T-helper 17 cell (primary cell): ENCODE data around the gene SUSD6. TPM values are rescaled to one million over a fixed set of nuclear protein-coding genes. Genes with fewer than 3 reads are reported as not detected.

Experiments used
- ATAC-seq: fragments of 150-1000 bp; cut with Tn5 transposase; 2 replicates; pipeline ENCODE4 v1.10.0; 2021; ENCODE audit warnings: mild to moderate bottlenecking, moderate library complexity
- DNase-seq, 3 donors: peaks; one replicate each; pipeline versions ENCODE4 v3.0.0 to v3.0.0-alpha.2; 2020 to 2021
- H3K9me3 ChIP-seq: one replicate; pipeline ENCODE4 v1.7.0; 2013; ENCODE audit warnings: low read length, mild to moderate bottlenecking; ENCODE audit not compliant: control insufficient read depth, poor library complexity, severe bottlenecking
- H3K27ac Mint-ChIP-seq: one replicate; pipeline ENCODE4 v1.8.0; 2022; ENCODE audit warnings: mild to moderate bottlenecking, moderate library complexity, mixed read lengths
- H3K27me3 Mint-ChIP-seq: one replicate; pipeline ENCODE4 v1.8.0; 2022; ENCODE audit warnings: mixed read lengths
- H3K36me3 Mint-ChIP-seq: one replicate; pipeline ENCODE4 v1.8.0; 2022; ENCODE audit warnings: low read depth, mixed read lengths
- H3K4me1 Mint-ChIP-seq: one replicate; pipeline ENCODE4 v1.8.0; 2022; ENCODE audit warnings: mild to moderate bottlenecking, mixed read lengths
- H3K4me3 Mint-ChIP-seq: one replicate; pipeline ENCODE4 v1.8.0; 2022; ENCODE audit warnings: mild to moderate bottlenecking, moderate library complexity, mixed read lengths
- total RNA-seq, 4 donors: library from RNA in 2 of 4; stranded (reverse) in 2 of 4; gene quantifications; one replicate each; pipeline ENCODE4 v1.2.3 and lab custom pipeline; 2022 to 2026

Gene SUSD6
- total RNA-seq, 2 donors from 2014 or later, result 94.7 to 101 TPM

DNA sequence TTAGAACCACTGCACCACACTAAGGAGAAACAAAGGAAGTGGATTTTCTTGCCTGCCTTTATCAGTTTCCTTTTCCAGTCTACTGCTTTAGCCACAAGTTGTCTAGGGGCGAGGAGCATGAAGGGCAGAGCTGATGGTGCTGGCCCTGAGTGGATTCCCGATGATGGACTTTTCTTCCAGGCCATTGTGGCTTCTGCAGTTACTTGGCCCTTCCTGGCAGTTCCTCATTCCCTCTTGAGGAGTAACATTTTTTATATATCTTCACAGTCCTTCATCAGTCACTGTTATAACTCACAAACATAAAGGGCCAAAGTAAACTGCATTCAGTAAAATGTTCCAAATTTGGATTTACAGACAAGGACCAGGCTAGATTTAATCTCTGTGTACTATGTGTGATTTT lies 94.3 kb downstream of the SUSD6 start:
- peak overlapping the region; percentile 31 for H3K4me3 Mint-ChIP-seq
- no peak for ATAC-seq
- no peaks in the 10 kb centered on the region for H3K9me3 ChIP-seq
- no peak for DNase-seq
- H3K36me3 Mint-ChIP-seq, result peaks cover 9% of the 10 kb centered on the region
- H3K27me3 Mint-ChIP-seq, result no peaks in the 10 kb centered on the region
- H3K4me1 Mint-ChIP-seq, result peaks cover 34% of the 10 kb centered on the region
- no peak overlapping the region for H3K27ac Mint-ChIP-seq

DNA sequence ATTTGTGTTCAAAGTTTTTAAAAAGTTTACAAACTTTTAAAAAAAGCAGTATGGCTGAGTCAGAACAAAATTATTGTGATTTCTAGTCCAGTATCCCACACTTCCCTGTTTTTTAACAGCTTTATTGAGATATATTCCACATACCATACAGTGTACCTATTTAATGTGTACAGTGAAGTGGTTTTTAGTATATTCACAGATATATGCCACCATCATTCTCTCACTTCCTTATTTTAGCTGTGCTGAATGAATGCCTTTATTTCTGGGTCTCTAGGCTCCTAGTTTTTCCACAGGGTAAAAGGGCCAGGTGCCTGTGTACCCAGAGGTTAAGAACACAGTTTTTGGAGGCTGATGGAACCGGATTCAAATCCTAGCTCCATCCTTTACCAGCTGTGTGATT lies 96.7 kb downstream of the SUSD6 start:
- Mint-ChIP-seq H3K36me3 (peaks cover 9% of the 10 kb centered on the region), H3K4me1 (peaks cover 37% of the 10 kb centered on the region)

DNA sequence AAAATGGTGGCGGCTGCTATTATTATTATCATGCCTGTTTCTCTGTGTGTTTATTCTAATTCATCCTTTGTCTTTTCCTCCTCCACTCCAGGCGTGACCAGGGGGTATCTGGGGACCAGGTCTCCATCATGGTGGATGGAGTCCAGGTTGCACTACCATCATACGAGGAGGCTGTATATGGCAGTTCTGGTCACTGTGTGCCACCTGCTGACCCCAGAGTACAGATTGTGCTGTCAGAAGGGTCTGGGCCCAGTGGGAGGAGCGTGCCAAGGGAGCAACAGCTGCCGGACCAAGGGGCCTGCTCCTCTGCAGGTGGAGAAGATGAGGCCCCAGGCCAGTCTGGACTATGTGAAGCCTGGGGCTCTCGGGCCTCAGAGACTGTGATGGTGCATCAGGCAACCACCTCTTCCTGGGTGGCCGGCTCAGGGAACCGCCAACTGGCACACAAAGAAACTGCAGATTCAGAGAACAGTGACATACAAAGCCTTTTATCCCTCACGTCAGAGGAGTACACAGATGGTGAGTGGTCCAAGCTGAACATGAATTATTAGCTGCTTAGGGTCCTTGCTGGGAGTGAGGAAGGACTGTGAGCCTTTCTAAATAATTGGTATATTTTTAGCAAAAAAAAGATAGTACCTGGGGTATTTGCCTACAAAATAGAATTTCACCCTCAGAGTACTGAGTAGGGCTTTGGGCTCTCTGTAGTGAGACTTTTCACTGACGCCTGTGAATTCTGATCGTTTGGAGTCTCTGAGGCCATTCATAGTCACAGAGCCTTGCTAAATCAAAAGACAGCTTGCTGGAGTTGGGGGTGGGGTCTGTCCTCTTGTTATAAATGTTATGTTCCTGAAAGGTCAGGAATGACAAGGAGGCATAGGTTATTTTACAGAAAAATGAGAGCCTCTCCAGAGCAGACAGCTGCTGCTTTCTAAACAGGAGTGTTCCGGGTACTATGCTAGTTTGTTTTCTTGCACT lies 97.5 kb downstream of the SUSD6 start:
- Mint-ChIP-seq H3K27me3 (no peaks in the 10 kb centered on the region), H3K4me1 (peaks cover 33% of the 10 kb centered on the region), H3K27ac (peak overlapping the region; percentile 66), H3K4me3 (no peak overlapping the region), H3K36me3 (peaks cover 7% of the 10 kb centered on the region)
- DNase-seq (no peak), ATAC-seq (peak; percentile 69)
- no peaks in the 10 kb centered on the region for H3K9me3 ChIP-seq

More for the DNA sequence above, 96.7 kb downstream of the SUSD6 start:
- Mint-ChIP-seq H3K27ac (no peak overlapping the region), H3K4me3 (no peak overlapping the region), H3K27me3 (no peaks in the 10 kb centered on the region)
- no peak for DNase-seq
- no peak for ATAC-seq
- H3K9me3 ChIP-seq, result no peaks in the 10 kb centered on the region

DNA sequence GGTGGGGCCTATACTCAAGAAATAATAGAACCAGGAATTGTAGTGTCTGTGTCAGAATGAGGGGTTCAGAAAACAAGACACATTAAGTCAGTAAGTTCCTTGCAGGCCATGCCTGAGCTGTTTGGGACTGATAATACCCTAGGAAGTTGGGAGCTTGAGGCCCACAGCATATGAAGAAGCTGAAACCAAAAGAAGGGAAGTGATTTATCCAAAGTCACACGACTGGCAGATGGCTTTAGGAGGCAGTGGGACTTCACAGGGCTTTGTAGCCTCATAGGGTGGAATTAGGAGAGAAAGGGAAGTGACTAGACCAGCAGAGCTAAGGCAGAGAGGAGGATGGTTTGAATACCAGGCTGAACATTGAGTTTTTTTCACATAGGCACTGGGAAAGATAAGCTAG lies 99.0 kb downstream of the SUSD6 start:
- H3K27ac Mint-ChIP-seq, result peak overlapping the region; percentile 89
- H3K4me3 Mint-ChIP-seq, result no peak overlapping the region
- no peaks in the 10 kb centered on the region for H3K9me3 ChIP-seq
- peaks cover 33% of the 10 kb centered on the region for H3K4me1 Mint-ChIP-seq
- ATAC-seq, result no peak
- no peak for DNase-seq
- H3K27me3 Mint-ChIP-seq, result no peaks in the 10 kb centered on the region
- peaks cover 7% of the 10 kb centered on the region for H3K36me3 Mint-ChIP-seq

DNA sequence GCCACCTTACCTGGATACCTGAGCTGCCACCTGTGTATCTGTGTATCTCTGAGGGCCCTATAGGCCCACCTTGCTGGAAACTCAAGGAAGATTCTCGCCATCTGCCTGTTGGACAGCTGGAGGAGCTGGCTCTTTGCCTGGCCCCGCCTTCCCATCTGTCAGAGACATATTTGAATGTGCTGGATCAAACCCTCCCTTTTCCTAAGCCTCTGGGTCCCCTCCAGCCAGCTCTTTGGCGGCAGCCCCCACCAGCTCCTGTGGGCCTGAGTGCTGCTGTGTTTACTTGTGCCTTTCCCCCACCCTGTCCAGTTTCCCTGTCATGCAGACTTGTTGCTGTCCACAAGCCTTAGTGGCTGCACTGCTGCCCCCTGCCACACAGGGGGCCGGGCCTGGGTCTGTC lies 99.7 kb downstream of the SUSD6 start:
- peaks cover 7% of the 10 kb centered on the region for H3K36me3 Mint-ChIP-seq

DNA sequence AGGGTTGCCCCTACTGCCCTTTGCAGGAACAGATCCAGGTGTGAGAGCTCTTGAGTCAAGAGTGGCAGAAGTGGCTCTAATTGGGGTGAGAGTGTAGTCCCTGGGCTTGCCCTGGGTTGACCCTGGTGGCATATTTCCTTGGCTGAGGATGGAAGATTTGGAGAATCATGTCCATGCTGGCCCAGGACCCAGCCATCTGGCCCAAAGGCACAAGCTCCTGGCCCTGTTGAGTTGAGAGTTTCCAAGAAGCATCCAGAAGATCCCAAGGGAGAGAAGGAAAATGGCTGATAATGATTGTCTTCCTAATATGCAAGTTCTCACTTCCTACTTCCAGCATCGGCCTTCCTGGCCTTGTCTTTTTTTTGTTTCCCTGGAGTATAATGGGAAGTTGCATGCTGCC lies 100.1 kb downstream of the SUSD6 start:
- H3K9me3 ChIP-seq, result no peaks in the 10 kb centered on the region
- H3K4me1 Mint-ChIP-seq, result peaks cover 41% of the 10 kb centered on the region
- peaks cover 7% of the 10 kb centered on the region for H3K36me3 Mint-ChIP-seq
- H3K27me3 Mint-ChIP-seq, result no peaks in the 10 kb centered on the region
- peak overlapping the region; percentile 90 for H3K27ac Mint-ChIP-seq
- ATAC-seq (no peak), DNase-seq (no peak)
- no peak overlapping the region for H3K4me3 Mint-ChIP-seq

More for the DNA sequence above, 99.7 kb downstream of the SUSD6 start:
- no peak for DNase-seq
- no peaks in the 10 kb centered on the region for H3K9me3 ChIP-seq
- H3K27ac Mint-ChIP-seq, result peak overlapping the region; percentile 90
- peaks cover 37% of the 10 kb centered on the region for H3K4me1 Mint-ChIP-seq
- no peak for ATAC-seq
- H3K4me3 Mint-ChIP-seq, result no peak overlapping the region
- no peaks in the 10 kb centered on the region for H3K27me3 Mint-ChIP-seq

DNA sequence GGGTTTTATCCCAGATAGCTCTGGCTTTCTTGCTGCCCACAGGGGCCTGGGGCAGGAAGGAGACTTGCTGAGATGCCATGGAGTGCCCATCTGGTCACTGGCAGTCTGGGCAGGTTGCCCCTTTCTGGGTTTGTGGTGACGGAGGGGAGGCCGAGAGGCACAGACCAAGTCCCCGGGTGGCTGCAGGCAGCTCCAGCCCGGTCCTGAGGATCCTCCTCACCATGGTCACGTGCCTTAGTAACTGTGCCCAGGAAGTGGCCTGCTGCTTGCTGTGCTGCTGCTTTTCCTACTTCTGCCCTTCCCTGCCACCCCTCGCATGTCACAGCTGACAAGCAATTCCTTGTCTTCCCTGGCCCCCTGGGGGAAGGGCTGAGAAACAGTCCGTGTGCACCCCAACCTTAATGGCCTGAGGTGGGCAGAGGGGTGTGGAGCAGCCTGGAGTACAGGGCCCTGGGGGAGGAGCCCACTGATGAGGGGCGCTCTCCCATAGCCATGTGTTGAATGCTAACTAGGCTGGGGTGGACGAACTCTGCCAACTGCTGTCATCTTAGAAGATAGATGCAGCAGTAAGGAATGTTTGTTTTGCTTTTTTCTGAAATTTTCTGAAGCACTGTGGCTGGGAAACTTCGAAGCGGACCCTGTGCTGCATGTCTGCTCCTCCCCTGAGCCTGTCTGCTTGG lies 100.6 kb downstream of the SUSD6 start:
- DNase-seq, result no peak
- peak overlapping the region; percentile 28 for H3K4me3 Mint-ChIP-seq
- peaks cover 6% of the 10 kb centered on the region for H3K36me3 Mint-ChIP-seq
- no peak for ATAC-seq
- no peaks in the 10 kb centered on the region for H3K9me3 ChIP-seq
- H3K27ac Mint-ChIP-seq, result peak overlapping the region; percentile 90
- no peaks in the 10 kb centered on the region for H3K27me3 Mint-ChIP-seq
- peaks cover 46% of the 10 kb centered on the region for H3K4me1 Mint-ChIP-seq

DNA sequence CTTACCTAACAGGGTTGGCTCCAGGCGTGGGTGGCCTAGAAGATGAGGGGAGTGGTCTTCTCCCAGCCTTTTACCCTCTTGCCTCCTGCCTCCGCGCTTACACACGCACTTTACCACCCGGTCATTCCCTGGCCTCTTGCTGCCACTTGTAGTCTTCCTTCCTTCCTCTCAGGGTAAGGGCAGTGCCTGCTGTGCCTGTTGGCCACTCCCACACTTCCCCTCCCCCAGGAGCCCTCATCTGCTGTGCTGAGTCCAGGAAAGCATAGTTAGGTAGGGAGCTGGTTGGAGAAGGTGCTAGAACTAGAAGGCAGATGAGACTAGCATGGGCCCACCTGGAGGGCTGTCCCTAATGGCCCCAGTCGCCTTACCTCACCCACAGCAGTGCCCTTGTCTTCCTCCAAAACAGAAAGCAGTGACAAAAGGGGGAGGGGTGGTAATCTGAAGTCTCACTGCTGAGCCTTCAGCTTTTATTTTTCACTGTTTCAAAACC lies 101.2 kb downstream of the SUSD6 start:
- H3K27ac Mint-ChIP-seq, result peak overlapping the region; percentile 90
- H3K4me3 Mint-ChIP-seq, result peak overlapping the region; percentile 28
- no peaks in the 10 kb centered on the region for H3K27me3 Mint-ChIP-seq
- H3K4me1 Mint-ChIP-seq, result peaks cover 47% of the 10 kb centered on the region
- DNase-seq (no peak), ATAC-seq (no peak)
- H3K9me3 ChIP-seq, result no peaks in the 10 kb centered on the region
- H3K36me3 Mint-ChIP-seq, result peaks cover 5% of the 10 kb centered on the region

DNA sequence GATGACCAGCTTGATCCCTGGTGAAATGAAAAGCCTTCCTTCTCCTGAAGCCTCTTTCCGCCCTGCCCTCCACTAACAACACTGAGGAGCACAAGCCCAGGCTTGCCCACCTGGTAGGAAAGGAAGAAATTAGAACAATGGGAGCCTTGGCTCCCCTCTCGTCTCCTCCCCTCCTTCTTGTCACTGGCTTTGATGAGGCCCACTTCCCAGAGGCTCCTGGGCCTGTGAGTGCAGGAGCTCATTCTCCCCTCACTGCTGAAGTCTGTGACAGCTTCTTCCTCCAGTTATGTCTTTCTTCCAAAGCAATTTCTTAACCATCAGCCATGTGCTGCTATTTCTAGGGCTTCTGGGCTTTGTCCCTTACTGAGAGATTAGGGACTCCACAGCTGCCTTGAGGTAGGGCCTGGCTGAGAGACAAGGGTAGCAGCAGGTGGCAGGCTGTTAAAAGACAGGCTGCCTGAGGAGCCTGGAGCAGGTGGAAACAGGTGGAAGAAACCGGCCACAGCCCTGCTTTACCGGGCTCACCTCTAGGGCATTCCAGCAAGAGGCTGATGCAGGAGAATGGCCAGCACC lies 101.9 kb downstream of the SUSD6 start:
- peaks cover 5% of the 10 kb centered on the region for H3K36me3 Mint-ChIP-seq
- DNase-seq (no peak), ATAC-seq (no peak)
- H3K27me3 Mint-ChIP-seq, result no peaks in the 10 kb centered on the region
- H3K9me3 ChIP-seq, result no peaks in the 10 kb centered on the region
- peak overlapping the region; percentile 15 for H3K4me3 Mint-ChIP-seq
- H3K4me1 Mint-ChIP-seq, result peaks cover 47% of the 10 kb centered on the region
- H3K27ac Mint-ChIP-seq, result peak overlapping the region; percentile 90

DNA sequence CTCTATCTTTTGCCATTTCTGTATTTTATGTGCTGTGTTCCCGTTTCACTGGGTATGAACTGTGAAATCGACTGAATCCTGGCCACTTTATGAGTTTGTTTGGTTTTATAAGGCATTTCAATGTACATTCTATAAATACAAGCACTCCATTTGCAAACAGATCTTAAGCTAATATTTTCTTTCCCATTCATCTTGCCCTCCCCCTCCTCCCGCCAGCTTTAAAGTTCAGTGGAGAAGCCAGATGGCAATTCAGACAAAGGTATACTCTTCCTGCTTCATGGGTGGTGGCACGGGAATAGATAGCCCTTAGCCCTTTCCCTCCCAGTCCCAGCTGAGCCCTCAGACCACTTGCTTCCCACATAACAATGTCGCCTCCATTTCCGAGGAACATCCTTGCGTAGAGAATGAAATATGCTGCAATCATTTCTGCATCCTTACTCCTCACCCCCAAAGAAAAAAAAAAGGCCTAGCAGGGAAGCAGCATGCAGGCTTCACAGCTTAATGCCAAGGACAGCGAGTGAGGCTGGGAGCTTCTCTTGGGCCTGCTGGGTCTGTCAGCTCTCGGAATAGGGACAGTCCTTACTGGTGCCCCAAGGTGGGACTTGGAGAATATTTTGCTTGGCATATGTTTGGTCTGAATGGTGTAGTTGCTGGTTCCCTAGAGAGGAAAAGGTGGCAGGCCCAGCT lies 102.7 kb downstream of the SUSD6 start:
- Mint-ChIP-seq H3K4me1 (peaks cover 45% of the 10 kb centered on the region), H3K27me3 (no peaks in the 10 kb centered on the region), H3K36me3 (peaks cover 5% of the 10 kb centered on the region), H3K27ac (peak overlapping the region; percentile 90), H3K4me3 (no peak overlapping the region)
- no peak for DNase-seq
- no peaks in the 10 kb centered on the region for H3K9me3 ChIP-seq
- no peak for ATAC-seq

DNA sequence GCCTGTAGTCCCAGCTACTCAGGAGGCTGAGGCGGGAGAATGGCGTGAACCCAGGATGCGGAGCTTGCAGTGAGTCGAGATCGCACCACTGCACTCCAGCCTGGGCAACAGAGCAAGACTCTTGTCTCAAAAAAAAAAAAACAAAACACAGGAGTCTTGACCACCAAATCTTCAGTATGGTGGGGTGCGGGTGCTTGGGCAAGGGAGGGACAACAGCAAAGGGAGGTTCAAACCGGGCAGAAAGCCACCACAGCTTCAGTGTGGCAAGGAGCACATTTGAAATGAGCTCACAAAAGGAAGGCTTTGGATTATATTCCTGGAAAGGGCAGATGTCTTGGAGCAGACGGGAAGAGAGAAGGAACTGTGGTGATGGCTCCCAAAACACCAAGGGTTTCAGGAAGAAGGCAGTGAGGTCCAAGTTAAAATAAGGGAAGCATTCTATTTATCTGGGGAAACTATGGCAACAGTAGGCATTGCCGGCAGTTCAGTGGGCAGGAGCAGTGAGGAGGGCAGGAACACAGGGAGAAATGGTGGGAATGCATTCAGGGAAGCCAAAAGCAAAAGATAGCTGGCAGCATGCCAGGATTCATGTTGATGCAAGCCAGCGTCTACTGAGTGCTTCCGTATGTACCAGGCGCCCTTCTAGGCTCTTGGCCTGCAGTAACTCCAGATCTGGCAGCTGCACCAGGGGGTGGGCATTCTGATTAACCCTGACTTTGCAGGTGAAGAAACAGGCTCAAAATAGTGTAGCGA lies 104.5 kb downstream of the SUSD6 start:
- H3K9me3 ChIP-seq, result no peaks in the 10 kb centered on the region
- DNase-seq (no peak), ATAC-seq (peak; percentile 4)
- Mint-ChIP-seq H3K4me1 (peaks cover 41% of the 10 kb centered on the region), H3K36me3 (no peaks in the 10 kb centered on the region), H3K27ac (peak overlapping the region; percentile 89), H3K4me3 (peak overlapping the region; percentile 61), H3K27me3 (no peaks in the 10 kb centered on the region)

DNA sequence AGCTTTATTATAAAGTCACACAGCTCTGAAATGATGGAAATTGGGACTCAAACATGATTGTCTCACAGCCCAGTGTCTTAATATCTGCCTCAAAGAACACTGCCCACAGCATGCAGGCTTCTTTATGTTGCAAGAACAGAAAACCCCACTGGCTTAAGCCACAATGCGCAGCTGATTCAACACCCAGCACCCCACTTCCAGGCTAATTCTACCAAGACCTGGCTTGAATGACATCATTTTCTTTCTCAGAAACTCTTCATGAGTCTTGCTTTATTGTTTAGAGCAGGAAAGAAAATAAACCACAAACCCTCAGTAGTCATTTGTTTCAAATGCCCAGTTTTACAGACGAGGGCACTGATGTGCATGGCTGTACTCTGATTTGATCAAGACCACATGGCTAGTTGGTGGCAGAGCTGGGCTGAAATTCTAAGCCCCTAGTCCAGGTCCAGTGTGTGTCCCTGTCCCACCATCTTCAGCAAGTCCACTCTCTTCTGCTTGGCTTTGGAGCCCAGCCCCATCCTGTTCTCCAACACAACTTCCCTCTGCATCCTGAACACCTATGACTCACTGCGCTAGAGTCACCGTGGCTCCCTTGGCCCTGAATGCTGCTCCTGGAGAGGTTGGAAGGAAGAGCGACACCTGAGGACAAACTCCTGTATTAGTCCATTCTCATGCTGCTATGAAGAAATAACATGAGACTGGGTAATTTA lies 105.2 kb downstream of the SUSD6 start:
- Mint-ChIP-seq H3K4me1 (peaks cover 36% of the 10 kb centered on the region), H3K27ac (peak overlapping the region; percentile 89), H3K4me3 (peak overlapping the region; percentile 61), H3K27me3 (no peaks in the 10 kb centered on the region), H3K36me3 (no peaks in the 10 kb centered on the region)
- peak; percentile 62 for ATAC-seq
- H3K9me3 ChIP-seq, result no peaks in the 10 kb centered on the region
- DNase-seq, result no peak
